WTC11 (cell line): ENCODE measurements around the gene RAB17.

Source experiments
- CTCF ChIP-seq: fragments of 200-600 bp; IDR thresholded peaks from 2 replicates; pipeline ENCODE4 v1.8.0; 2022; ENCODE audit warnings: antibody characterized with exemption
- E2F1 ChIP-seq: sonication (generic); formaldehyde crosslinking; IDR thresholded peaks from 2 replicates; pipeline ENCODE4 v1.8.0; 2022; ENCODE audit warnings: mild to moderate bottlenecking, missing genetic modification reagents
- ESRRA ChIP-seq: sonication (generic); formaldehyde crosslinking; IDR thresholded peaks from 2 replicates; pipeline ENCODE4 v1.8.1; 2022; ENCODE audit warnings: mild to moderate bottlenecking, missing genetic modification reagents, borderline replicate concordance
- JUN ChIP-seq: sonication (generic); formaldehyde crosslinking; IDR thresholded peaks from 2 replicates; pipeline ENCODE4 v1.8.0; 2023; ENCODE audit warnings: mild to moderate bottlenecking, missing genetic modification reagents
- MAX ChIP-seq: sonication (generic); formaldehyde crosslinking; IDR thresholded peaks from 2 replicates; pipeline ENCODE4 v1.8.0; 2022; ENCODE audit warnings: mild to moderate bottlenecking, missing genetic modification reagents
- TCF7 ChIP-seq: sonication (generic); formaldehyde crosslinking; IDR thresholded peaks from 2 replicates; pipeline ENCODE4 v1.8.0; 2022; ENCODE audit warnings: mild to moderate bottlenecking, low read depth, missing genetic modification reagents, moderate library complexity
- USF2 ChIP-seq: sonication (generic); formaldehyde crosslinking; IDR thresholded peaks from 2 replicates; pipeline ENCODE4 v1.8.1; 2023; ENCODE audit warnings: mild to moderate bottlenecking, missing genetic modification reagents, moderate library complexity
- ZNF138 ChIP-seq: sonication (generic); formaldehyde crosslinking; conservative IDR thresholded peaks from 2 replicates; pipeline ENCODE4 v1.8.1; 2022; ENCODE audit warnings: mild to moderate bottlenecking, moderate library complexity, missing genetic modification reagents
- ZNF263 ChIP-seq: sonication (generic); formaldehyde crosslinking; IDR thresholded peaks from 2 replicates; pipeline ENCODE4 v1.8.1; 2022; ENCODE audit warnings: low read depth, mild to moderate bottlenecking, moderate library complexity, missing genetic modification reagents
- ZNF512 ChIP-seq: sonication (generic); formaldehyde crosslinking; IDR thresholded peaks from 2 replicates; pipeline ENCODE4 v1.8.1; 2022; ENCODE audit warnings: missing genetic modification reagents, borderline replicate concordance
- TF ChIP-seq, protein P1 (sequence below): sonication (generic); formaldehyde crosslinking; IDR thresholded peaks from 2 replicates; pipeline ENCODE4 v1.8.1; 2023; ENCODE audit warnings: mild to moderate bottlenecking, moderate library complexity, missing genetic modification reagents

- TF ChIP-seq ZNF263 (CRISPR knock-in tag) (no peak), CTCF (no peak), MAX (CRISPR knock-in tag) (no peak), ZNF138 (no peak), JUN (CRISPR knock-in tag) (no peak), USF2 (CRISPR knock-in tag) (no peak), TCF7 (CRISPR knock-in tag) (no peak), ZNF512 (no peak), ESRRA (CRISPR knock-in tag) (no peak), E2F1 (CRISPR knock-in tag) (no peak)
- TF ChIP-seq, protein P1, sequence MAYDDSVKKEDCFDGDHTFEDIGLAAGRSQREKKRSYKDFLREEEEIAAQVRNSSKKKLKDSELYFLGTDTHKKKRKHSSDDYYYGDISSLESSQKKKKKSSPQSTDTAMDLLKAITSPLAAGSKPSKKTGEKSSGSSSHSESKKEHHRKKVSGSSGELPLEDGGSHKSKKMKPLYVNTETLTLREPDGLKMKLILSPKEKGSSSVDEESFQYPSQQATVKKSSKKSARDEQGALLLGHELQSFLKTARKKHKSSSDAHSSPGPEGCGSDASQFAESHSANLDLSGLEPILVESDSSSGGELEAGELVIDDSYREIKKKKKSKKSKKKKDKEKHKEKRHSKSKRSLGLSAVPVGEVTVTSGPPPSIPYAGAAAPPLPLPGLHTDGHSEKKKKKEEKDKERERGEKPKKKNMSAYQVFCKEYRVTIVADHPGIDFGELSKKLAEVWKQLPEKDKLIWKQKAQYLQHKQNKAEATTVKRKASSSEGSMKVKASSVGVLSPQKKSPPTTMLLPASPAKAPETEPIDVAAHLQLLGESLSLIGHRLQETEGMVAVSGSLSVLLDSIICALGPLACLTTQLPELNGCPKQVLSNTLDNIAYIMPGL (CRISPR knock-in tag), result no peak
These were observed 40.7 kb downstream of the RAB17 start for GRCh38 chr2:237549643-237550415.
